Endothelial cell of umbilical vein (primary cell): ENCODE data around the gene JARID2. TPM values are rescaled to one million over a fixed set of nuclear protein-coding genes. Genes with fewer than 3 reads are reported as not detected.

Experiments used
- BruUV-seq: library from RNA; stranded (reverse); fragments of 400-500 nt; replicated peaks from 2 replicates; lab custom pipeline; 2021; lab: Mats Ljungman, UMichigan
- CTCF ChIA-PET: fragments of 300-600, 350-600 bp; sonication (Branson Sonifier 250); formaldehyde crosslinking; loops from one replicate; lab custom pipeline; 2021; ENCODE audit warnings: antibody characterized with exemption, inconsistent platforms; lab: Charles Lee
- POLR2A ChIA-PET: fragments of 300-600, 350-600 bp; sonication (Branson Sonifier 250); formaldehyde crosslinking; loops from one replicate; lab custom pipeline; 2021; ENCODE audit warnings: antibody characterized with exemption, inconsistent platforms; lab: Charles Lee
- DNase-seq: peaks from one replicate; pipeline ENCODE4 v3.0.0-alpha.2; 2011; ENCODE audit warnings: low read depth, low spot score
- FAIRE-seq: peaks from 2 replicates; lab custom pipeline; 2011; peaks lifted over from hg19 to GRCh38; lab: Jason Lieb, UNC
- H2AFZ ChIP-seq: 2 replicates; pipeline ENCODE4 v1.6.0; 2012; ENCODE audit warnings: low read depth, low read length, control low read depth, inconsistent platforms
- H3K27ac ChIP-seq: 2 replicates; pipeline ENCODE4 v1.5.1; 2011; ENCODE audit warnings: low read depth, mild to moderate bottlenecking, control low read depth, low read length, moderate library complexity; ENCODE audit not compliant: insufficient read depth
- H3K27me3 ChIP-seq, 2 experiments: 2 replicates each; pipeline versions ENCODE4 v1.6.0 to v1.6.1; 2011; ENCODE audit warnings: low read length in 2 of 2, mixed read lengths in 1 of 2; ENCODE audit not compliant: control insufficient read depth in 2 of 2, insufficient read depth in 2 of 2
- H3K36me3 ChIP-seq, 2 experiments: 2 replicates in 1 of 2; 3 replicates in 1 of 2; pipeline ENCODE4 v1.5.1; 2011; ENCODE audit warnings: low read length in 2 of 2, mild to moderate bottlenecking in 1 of 2, moderate library complexity in 1 of 2; ENCODE audit not compliant: control insufficient read depth in 2 of 2, insufficient read depth in 2 of 2; ENCODE audit errors: extremely low read depth in 1 of 2
- H3K4me1 ChIP-seq: 3 replicates; pipeline ENCODE4 v1.5.1; 2011; ENCODE audit warnings: mild to moderate bottlenecking, low read length; ENCODE audit not compliant: control insufficient read depth, insufficient read depth; ENCODE audit errors: extremely low read depth
- H3K4me2 ChIP-seq: 2 replicates; pipeline ENCODE4 v1.6.1; 2011; ENCODE audit warnings: low read length, control low read depth, mixed read lengths; ENCODE audit not compliant: insufficient read depth
- H3K4me3 ChIP-seq, 3 experiments: fragments of 200-600 bp in 1 of 3; sonication (generic), shearing (Covaris generic) in 1 of 3; replicated peaks in 1 of 3; 2 replicates each; pipeline ENCODE4 v1.5.1; 2011 to 2016; ENCODE audit warnings: control low read depth in 3 of 3, low read length in 3 of 3, mild to moderate bottlenecking in 2 of 3, inconsistent platforms in 1 of 3, low read depth in 1 of 3, moderate library complexity in 1 of 3; ENCODE audit not compliant: insufficient read depth in 1 of 3
- H3K79me2 ChIP-seq: 2 replicates; pipeline ENCODE4 v1.6.0; 2012; ENCODE audit warnings: low read length, inconsistent platforms; ENCODE audit not compliant: control insufficient read depth, insufficient read depth
- H3K9ac ChIP-seq: replicated peaks from 2 replicates; pipeline ENCODE3; 2011; ENCODE audit warnings: low read length, control low read depth; ENCODE audit not compliant: insufficient read depth; ENCODE audit errors: extremely low read depth
- H3K9me1 ChIP-seq: replicated peaks from 3 replicates; pipeline ENCODE4 v1.6.0; 2011; ENCODE audit warnings: mild to moderate bottlenecking, low read length; ENCODE audit not compliant: control insufficient read depth, insufficient read depth; ENCODE audit errors: extremely low read depth
- H3K9me3 ChIP-seq: replicated peaks from 2 replicates; pipeline ENCODE4 v1.5.1; 2012; ENCODE audit warnings: low read length, inconsistent platforms; ENCODE audit not compliant: control insufficient read depth, insufficient read depth
- H4K20me1 ChIP-seq: replicated peaks from 2 replicates; pipeline ENCODE3; 2011; ENCODE audit warnings: mild to moderate bottlenecking, low read length; ENCODE audit not compliant: control insufficient read depth, insufficient read depth; ENCODE audit errors: extremely low read depth
- EZH2 ChIP-seq: IDR thresholded peaks from 2 replicates; pipeline ENCODE4 v1.6.1; 2012; ENCODE audit warnings: borderline replicate concordance, low read depth, mild to moderate bottlenecking, moderate library complexity, low read length, inconsistent platforms; ENCODE audit not compliant: severe bottlenecking
- FOS ChIP-seq: IDR thresholded peaks from 2 replicates; pipeline ENCODE4 v1.6.1; 2011; ENCODE audit warnings: mild to moderate bottlenecking, low read length, moderate library complexity, borderline replicate concordance; ENCODE audit not compliant: insufficient read depth
- GATA2 ChIP-seq: IDR thresholded peaks from 2 replicates; pipeline ENCODE4 v1.7.0; 2011; ENCODE audit warnings: low read depth, mild to moderate bottlenecking, moderate library complexity, mixed read lengths, low read length; ENCODE audit not compliant: insufficient read length, insufficient read depth
- JUN ChIP-seq: IDR thresholded peaks from 2 replicates; pipeline ENCODE4 v1.6.1; 2011; ENCODE audit warnings: borderline replicate concordance, low read depth; ENCODE audit not compliant: insufficient read length, insufficient read depth
- MAX ChIP-seq: IDR thresholded peaks from 2 replicates; pipeline ENCODE4 v1.6.1; 2011; ENCODE audit not compliant: insufficient read depth, insufficient read length
- MYC ChIP-seq: IDR thresholded peaks from one replicate; pipeline ENCODE4 v1.6.1; 2011; ENCODE audit warnings: mild to moderate bottlenecking, low read depth, low read length
- POLR2A ChIP-seq: IDR thresholded peaks from 2 replicates; pipeline ENCODE4 v1.6.1; 2012; ENCODE audit warnings: low read depth, mild to moderate bottlenecking, control low read depth, low read length
- POLR2AphosphoS5 ChIP-seq: IDR thresholded peaks from 2 replicates; pipeline ENCODE4 v1.6.1; 2012; ENCODE audit warnings: low read depth, mild to moderate bottlenecking, control low read depth, low read length, moderate library complexity; ENCODE audit not compliant: insufficient read depth
- dilution Hi-C: fragments of 300-500 bp; cut with MboI; formaldehyde crosslinking; loops from one replicate; pipeline ENCODE4 v1.15.0; 2019; ENCODE audit warnings: low sequenced_read_pairs; ENCODE audit not compliant: extremely low pct_ligation_motif_present
- intact Hi-C: fragments of 100-400 bp; cut with micrococcal nuclease; formaldehyde crosslinking; loops from one replicate; pipeline ENCODE4 v1.10.0; 2022
- polyA plus RNA-seq, 4 experiments: library from polyadenylated mRNA; depleted of rRNA in 3 of 4; stranded (reverse) in 3 of 4; unstranded in 1 of 4; fragments of >200 nt; gene quantifications; 2 replicates each; pipeline versions ENCODE4 v1.2.1 to v1.2.3, GENCODE V29; 2011 to 2012; ENCODE audit warnings: missing spikeins in 1 of 4
- total RNA-seq: library from RNA; stranded (reverse); gene quantifications from 2 replicates; pipeline ENCODE4 v1.2.3, GENCODE V29; 2021
- TF ChIP-seq, protein P1 (sequence below), 2 donors: IDR thresholded peaks; 1 replicate in 1 of 2; 2 replicates in 1 of 2; pipeline ENCODE4 v1.5.1; 2011; ENCODE audit warnings: low read length in 2 of 2, mild to moderate bottlenecking in 2 of 2, moderate library complexity in 2 of 2, control low read depth in 1 of 2, inconsistent platforms in 1 of 2, low read depth in 1 of 2; ENCODE audit not compliant: insufficient read depth in 1 of 2; ENCODE audit errors: extremely low read depth in 1 of 2

The JARID2 gene
- total and polyA plus RNA-seq, 2 donors (not counting 3 experiments of a cell fraction or from before 2014, with no cell fraction given): 2.9 to 10.6 TPM

GRCh38 chr6:15408758-15409157 lies 162.9 kb downstream of the JARID2 start:
- H4K20me1 ChIP-seq: no peaks in the 10 kb centered on the region
- no peak overlapping the region for H3K4me3 ChIP-seq
- no peaks in the 10 kb centered on the region for H3K9me3 ChIP-seq
- no peak overlapping the region for H3K27ac ChIP-seq
- dilution Hi-C loops (no loop called here), intact Hi-C loops (no loop called here)
- H3K27me3 ChIP-seq: no peaks in the 10 kb centered on the region
- no peak overlapping the region for H2AFZ ChIP-seq
- no peak for FAIRE-seq
- H3K9me1 ChIP-seq: no peaks in the 10 kb centered on the region
- no TSS peak for BruUV-seq
- ChIA-PET POLR2A (no interaction called here), CTCF (no interaction called here)
- no peaks in the 10 kb centered on the region for H3K79me2 ChIP-seq
- H3K36me3 ChIP-seq: no peaks in the 10 kb centered on the region
- no peak for TF ChIP-seq MYC
- TF ChIP-seq POLR2AphosphoS5: no peak
- no peak for TF ChIP-seq FOS
- TF ChIP-seq MAX: no peak
- no peak for TF ChIP-seq GATA2
- TF ChIP-seq, protein P1, sequence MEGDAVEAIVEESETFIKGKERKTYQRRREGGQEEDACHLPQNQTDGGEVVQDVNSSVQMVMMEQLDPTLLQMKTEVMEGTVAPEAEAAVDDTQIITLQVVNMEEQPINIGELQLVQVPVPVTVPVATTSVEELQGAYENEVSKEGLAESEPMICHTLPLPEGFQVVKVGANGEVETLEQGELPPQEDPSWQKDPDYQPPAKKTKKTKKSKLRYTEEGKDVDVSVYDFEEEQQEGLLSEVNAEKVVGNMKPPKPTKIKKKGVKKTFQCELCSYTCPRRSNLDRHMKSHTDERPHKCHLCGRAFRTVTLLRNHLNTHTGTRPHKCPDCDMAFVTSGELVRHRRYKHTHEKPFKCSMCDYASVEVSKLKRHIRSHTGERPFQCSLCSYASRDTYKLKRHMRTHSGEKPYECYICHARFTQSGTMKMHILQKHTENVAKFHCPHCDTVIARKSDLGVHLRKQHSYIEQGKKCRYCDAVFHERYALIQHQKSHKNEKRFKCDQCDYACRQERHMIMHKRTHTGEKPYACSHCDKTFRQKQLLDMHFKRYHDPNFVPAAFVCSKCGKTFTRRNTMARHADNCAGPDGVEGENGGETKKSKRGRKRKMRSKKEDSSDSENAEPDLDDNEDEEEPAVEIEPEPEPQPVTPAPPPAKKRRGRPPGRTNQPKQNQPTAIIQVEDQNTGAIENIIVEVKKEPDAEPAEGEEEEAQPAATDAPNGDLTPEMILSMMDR (IDR thresholded peaks at IDR 0.05; ENCODE audit: extremely low read depth in 1 of 2, insufficient read depth in 1 of 2, low read depth in 1 of 2, low read length in 2 of 2): no peak
- TF ChIP-seq JUN: no peak
- no peak for TF ChIP-seq EZH2
- no peak for TF ChIP-seq POLR2A
- no peak for DNase-seq
- no peak overlapping the region for H3K9ac ChIP-seq
- H3K4me2 ChIP-seq: no peak overlapping the region
- no peaks in the 10 kb centered on the region for H3K4me1 ChIP-seq
